ENCODE results near the gene ANKRD23. TPM values are rescaled to one million over a fixed set of nuclear protein-coding genes. Genes with fewer than 3 reads are reported as not detected.

The ANKRD23 gene
- total RNA-seq, 1 experiment from 2014 or later = 1.1 TPM

DNA sequence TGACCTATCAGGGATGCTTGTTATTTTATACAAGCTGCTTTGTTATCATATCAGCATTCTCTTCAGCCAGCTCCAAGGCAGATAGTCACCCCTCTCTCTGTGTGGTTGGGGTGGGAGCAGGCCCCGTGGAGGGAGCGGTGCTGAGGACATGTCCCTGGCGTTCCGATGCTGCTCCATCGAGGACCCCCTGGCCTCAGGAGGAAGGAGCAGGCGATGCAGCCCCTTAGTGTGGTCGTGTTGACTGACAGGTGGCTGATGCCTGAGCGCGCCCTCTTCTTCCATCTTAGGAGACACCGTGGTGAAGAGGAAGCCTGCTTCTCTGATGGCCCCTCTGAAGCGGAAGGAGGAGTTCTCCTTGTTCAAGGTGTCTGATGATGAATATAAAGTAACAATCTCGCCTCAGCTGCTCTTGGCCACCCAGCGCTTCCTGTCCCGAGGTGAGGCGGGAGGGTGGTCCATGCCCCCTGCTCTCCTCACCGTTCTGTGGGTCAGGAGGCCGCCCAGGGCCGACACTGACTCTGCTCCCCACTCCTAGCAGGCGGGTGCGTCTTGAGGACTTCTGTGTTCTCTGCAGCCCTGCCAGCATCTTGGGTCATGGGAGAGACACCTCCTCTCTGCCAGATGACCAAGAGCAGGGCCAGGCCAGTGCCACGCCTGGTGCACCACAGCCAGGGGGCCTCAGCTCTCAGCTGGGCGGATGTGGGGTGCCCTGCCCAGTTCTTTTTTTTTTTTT, 17.1 kb downstream of the ANKRD23 start:
- H3K36me3 ChIP-seq = 0 out of 2 replicates have a peak, but pooled peaks cover 10% of the 10 kb centered on the region
- no peak for DNase-seq
- no peaks in the 10 kb centered on the region for H3K27me3 ChIP-seq
- no peak overlapping the region for H3K27ac ChIP-seq
- no peaks in the 10 kb centered on the region for H3K9me3 ChIP-seq (replicated peaks)
- no peak overlapping the region for H3K4me3 ChIP-seq
- H3K4me1 ChIP-seq = no peaks in the 10 kb centered on the region

DNA sequence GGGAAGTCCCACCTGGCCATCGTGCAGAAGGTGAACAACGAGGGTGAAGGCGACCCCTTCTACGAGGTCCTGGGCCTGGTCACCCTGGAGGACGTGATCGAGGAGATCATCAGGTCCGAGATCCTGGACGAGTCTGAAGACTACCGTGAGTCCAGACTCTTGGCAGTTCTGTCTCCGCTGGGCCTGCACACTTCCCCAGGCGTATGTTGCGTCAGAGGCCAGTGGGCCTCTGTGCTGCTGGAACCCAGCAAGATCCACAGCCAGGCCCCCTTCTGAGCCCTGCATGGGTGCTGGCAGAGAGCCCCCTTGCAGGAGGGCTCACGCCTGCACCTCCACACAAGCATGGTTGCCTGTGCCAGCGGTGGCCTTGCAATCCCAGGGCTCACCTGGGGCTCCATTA, 18.8 kb downstream of the ANKRD23 start:
- H3K27ac ChIP-seq = no peak overlapping the region
- H3K36me3 ChIP-seq = 0 out of 2 replicates have a peak, but pooled peaks cover 10% of the 10 kb centered on the region
- no peak for DNase-seq
- no peak overlapping the region for H3K4me3 ChIP-seq
- H3K4me1 ChIP-seq = no peaks in the 10 kb centered on the region
- no peaks in the 10 kb centered on the region for H3K27me3 ChIP-seq
- no peaks in the 10 kb centered on the region for H3K9me3 ChIP-seq (replicated peaks)

DNA sequence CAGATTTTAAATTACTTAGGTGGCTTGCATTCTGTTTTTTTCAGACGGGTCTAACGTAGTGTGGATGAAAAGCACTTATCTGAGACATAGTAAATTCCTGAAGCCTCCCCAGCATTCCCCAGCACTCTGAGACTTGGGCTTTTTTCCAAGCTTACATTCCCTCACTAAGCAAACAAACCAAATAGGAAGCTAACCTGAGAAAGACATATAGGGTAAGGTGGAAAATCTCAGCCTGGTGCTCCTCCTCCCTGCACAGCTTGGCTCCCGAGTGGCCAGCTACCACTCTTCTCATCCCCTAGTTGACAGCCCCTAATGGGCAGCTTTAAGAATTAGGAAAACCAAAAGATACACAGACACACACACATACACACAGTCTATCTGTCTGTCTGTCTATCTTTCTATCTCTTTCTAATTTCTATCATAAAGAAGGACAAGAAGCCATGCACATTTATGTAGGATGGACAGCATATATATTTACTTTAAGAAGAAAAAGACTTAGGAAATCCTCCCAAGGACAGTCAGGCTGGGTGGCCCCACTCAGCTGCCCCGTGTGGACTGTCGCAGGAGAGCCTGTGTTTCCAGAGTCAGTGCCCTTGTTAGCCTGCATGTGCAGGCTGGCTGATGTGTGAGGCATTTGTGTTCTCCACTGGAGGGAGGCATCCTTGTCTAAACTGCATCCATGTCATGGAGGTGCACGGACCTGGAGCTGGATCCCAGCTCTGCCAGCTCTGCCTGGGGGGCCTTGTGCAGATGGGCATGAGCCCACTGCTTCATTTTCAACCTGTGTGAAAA, 19.5 kb downstream of the ANKRD23 start:
- H3K27ac ChIP-seq = no peak overlapping the region
- no peak overlapping the region for H3K4me3 ChIP-seq
- 0 out of 2 replicates have a peak, but pooled peaks cover 10% of the 10 kb centered on the region for H3K36me3 ChIP-seq
- no peak for DNase-seq
- H3K27me3 ChIP-seq = no peaks in the 10 kb centered on the region
- H3K4me1 ChIP-seq = no peaks in the 10 kb centered on the region
- no peaks in the 10 kb centered on the region for H3K9me3 ChIP-seq (replicated peaks)

DNA sequence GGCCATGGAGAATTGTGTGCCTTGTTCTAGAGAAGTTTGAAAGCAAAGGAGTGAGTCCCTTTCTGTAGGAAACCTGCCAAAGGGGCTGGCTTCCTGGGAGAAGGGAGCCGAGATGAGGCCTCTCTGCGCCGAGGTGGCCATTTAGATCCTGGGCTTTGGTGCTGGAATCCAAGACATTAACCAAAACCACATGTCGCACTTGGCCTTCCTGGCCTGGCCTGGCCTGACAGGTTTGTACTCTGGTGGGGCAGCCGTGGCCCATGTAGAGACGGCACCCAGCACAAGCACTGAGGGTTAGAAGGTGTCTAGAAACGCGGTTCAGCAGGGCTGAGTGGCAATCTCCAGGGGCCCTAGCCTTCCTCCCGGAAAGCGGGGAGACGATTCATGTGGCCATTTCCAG, 20.6 kb downstream of the ANKRD23 start:
- H3K36me3 ChIP-seq = 0 out of 2 replicates have a peak, but pooled peaks cover 6% of the 10 kb centered on the region

DNA sequence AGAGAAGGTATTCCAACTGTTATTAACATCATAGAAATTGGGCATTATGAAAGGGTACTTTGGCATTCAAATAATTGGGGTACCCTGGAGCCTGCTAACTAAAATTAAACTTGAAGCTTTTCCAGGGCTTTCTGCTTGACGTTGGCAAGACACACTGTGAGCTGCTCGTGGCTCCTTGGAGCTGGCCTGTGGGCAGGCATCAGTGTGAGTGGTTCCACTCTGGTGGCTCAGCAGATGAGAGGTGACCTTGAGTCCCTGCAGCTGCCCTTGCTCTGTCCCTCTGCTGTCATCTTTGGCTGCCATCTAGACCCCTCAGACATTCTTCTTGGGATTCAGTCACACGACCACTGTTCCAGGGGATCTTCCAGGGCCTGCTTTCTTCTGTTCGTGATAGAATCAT, 21.0 kb downstream of the ANKRD23 start:
- no peak for DNase-seq
- Histone ChIP-seq H3K4me3 (no peak overlapping the region), H3K27me3 (no peaks in the 10 kb centered on the region), H3K4me1 (peaks cover 1% of the 10 kb centered on the region; the same call in 1 of the 2 replicates), H3K27ac (no peak overlapping the region), H3K36me3 (0 out of 2 replicates have a peak, but pooled peaks cover 2% of the 10 kb centered on the region), H3K9me3 (replicated peaks) (no peaks in the 10 kb centered on the region)

More for the DNA sequence above, 20.6 kb downstream of the ANKRD23 start:
- no peaks in the 10 kb centered on the region for H3K9me3 ChIP-seq (replicated peaks)
- no peak overlapping the region for H3K27ac ChIP-seq
- H3K4me3 ChIP-seq = no peak overlapping the region
- H3K27me3 ChIP-seq = no peaks in the 10 kb centered on the region
- DNase-seq = no peak
- no peaks in the 10 kb centered on the region for H3K4me1 ChIP-seq

DNA sequence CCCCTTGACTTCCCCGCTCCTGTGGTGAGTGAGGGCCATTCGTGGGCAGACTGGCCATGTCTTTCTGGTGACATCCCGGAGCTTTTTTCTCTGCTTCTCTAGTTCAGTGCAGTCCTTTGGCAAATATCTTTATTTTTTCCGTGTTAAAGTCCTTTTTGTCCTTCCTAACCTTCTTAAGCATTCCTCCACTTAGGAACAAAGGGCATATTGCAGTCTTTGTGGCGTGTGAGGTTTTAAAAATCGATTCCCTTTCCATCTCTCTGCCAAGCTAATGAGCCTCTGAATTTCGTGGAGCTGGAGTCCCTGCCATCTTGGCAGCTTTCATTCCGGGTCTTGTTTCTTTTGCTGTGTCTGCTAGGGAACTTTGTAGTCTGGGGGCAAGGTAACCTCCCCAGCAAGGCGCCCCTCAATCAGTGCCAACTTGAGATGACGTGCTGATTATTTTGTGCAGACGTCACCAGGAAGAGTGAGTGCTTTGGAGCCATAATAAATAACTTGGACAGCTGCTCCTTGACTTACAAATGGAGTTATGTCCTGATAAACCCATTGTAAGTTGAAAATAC, 22.6 kb downstream of the ANKRD23 start:
- H3K27ac ChIP-seq = no peak overlapping the region
- peaks cover 4% of the 10 kb centered on the region; the same call in 1 of the 2 replicates for H3K4me1 ChIP-seq
- H3K9me3 ChIP-seq (replicated peaks) = no peaks in the 10 kb centered on the region
- no peak overlapping the region for H3K4me3 ChIP-seq
- no peaks in the 10 kb centered on the region for H3K36me3 ChIP-seq
- no peak for DNase-seq
- H3K27me3 ChIP-seq = no peaks in the 10 kb centered on the region

DNA sequence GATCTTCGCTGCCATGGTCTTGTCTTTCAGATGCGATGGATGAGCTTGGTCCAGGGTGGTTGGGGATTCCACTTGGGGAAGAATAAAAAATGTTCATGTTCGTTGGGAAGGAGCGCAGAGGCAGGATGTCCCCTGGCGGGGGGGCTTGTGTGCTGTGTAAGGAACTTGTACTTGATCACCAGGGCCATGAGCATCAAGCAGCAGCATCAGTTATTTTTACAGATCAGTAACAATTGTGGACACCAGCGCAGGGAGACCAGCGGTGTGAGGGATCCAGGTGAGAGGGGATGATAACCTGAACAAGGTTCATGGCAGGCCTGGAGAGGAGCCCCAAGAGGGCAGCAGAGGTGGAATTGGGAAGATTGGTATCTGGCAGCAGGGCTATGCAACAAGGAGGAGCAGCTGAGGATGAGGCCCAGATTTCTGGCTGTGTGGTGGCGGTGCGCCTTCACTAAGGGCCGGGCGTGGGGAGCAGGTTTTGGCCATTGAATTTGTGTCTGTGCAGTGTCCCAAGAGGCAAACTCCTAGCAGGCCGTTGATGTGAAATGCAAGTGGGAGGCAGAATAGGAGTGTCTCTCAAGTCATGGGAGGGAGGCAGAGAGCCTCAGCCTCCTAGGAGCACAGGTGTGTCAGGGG, 23.8 kb downstream of the ANKRD23 start:
- peaks cover 5% of the 10 kb centered on the region; the same call in 1 of the 2 replicates for H3K4me1 ChIP-seq
- H3K4me3 ChIP-seq = no peak overlapping the region

DNA sequence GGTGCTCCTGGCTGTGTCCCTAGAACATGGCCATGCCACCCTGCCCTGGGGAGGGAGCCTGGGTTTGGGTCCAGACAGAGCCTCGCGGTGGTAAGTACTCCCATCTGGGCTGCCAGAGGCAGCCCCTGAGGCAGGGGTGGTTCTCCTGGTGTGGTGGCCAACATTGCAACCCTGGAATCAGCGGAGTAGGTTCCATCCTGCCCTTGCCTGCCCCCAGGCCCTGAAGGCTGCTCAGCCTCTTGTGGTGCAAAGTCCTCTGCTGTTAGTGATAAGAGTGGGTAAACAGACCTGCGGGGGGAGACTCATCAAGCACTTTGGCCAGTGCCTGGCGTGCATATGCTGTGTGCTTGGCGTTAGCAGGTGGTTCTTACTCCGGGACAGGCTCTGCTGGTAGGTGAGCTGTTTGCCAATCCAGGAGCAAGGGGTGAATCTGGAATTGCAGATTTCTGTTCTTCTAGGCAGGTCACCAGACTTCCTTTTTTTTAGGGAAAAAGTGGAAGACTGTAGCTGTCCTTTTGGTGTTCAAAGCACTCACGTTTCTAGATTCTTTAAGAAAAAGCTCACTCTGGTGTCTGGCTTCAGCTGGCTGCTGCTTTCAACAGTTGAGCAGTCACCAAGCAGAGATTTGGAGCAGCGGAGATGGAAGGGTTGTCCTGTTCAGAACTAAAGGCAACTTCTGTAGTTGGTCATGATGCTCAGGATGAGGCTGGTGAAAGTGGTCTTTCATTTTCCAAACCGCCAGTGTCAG, 24.5 kb downstream of the ANKRD23 start:
- no peak for DNase-seq
- Histone ChIP-seq H3K4me1 (peaks cover 7% of the 10 kb centered on the region; the same call in 1 of the 2 replicates), H3K27me3 (no peaks in the 10 kb centered on the region), H3K4me3 (no peak overlapping the region), H3K9me3 (replicated peaks) (no peaks in the 10 kb centered on the region), H3K27ac (no peak overlapping the region), H3K36me3 (no peaks in the 10 kb centered on the region)

More for the DNA sequence above, 23.8 kb downstream of the ANKRD23 start:
- no peak for DNase-seq
- Histone ChIP-seq H3K9me3 (replicated peaks) (no peaks in the 10 kb centered on the region), H3K27me3 (no peaks in the 10 kb centered on the region), H3K36me3 (no peaks in the 10 kb centered on the region), H3K27ac (no peak overlapping the region)

DNA sequence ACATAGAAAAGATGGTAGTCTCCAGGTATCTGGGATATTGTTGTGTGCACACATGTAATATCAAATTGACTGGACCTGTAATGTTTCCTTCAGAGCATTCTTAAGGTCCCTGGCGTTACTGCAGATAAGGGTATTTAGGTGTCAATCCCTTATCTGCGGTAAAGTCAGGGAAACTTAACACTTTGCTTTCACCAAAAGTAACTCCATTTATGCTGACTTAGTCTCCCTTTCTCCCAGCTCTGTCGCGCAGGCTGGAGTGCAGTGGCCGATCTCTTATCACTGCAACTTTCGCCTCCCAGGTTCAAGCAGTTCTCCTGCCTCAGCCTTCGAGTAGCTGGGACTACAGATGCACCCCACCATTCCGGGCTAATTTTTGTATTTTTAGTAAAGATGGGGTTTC, 25.9 kb downstream of the ANKRD23 start:
- H3K36me3 ChIP-seq = no peaks in the 10 kb centered on the region

DNA sequence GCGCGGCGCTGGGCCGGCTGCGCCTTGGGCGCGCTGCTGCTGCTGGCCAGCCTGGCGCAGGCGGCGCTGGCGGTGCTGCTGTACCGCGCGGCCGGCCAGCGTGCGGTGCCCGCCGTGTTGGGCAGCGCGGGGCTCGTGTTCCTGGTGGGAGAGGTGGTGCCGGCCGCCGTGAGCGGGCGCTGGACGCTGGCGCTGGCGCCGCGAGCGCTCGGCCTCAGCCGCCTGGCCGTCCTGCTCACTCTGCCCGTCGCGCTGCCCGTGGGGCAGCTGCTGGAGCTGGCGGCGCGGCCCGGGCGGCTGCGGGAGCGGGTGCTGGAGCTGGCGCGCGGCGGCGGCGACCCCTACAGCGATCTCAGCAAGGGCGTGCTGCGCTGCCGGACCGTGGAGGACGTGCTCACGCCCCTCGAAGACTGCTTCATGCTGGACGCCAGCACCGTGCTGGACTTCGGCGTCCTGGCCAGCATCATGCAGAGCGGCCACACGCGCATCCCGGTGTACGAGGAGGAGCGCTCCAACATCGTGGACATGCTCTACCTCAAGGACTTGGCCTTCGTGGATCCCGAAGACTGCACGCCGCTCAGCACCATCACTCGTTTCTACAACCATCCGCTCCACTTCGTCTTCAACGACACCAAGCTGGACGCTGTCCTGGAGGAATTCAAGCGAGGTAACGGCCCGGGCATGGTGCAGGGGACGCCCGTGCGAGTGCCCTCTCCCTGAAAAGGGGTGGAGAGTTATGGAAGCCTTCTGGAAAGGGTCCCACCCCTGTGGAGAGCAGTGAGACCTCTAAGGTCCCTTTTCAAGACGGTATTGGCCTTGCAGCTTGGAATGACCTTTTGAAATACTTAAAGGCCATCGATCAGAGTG, 26.8 kb downstream of the ANKRD23 start:
- DNase-seq = peak; percentile 43 to 44
- no peaks in the 10 kb centered on the region for H3K36me3 ChIP-seq
- no peak overlapping the region for H3K27ac ChIP-seq
- no peaks in the 10 kb centered on the region for H3K9me3 ChIP-seq (replicated peaks)
- peaks cover 7% of the 10 kb centered on the region; the same call in 1 of the 2 replicates for H3K4me1 ChIP-seq
- H3K27me3 ChIP-seq = no peaks in the 10 kb centered on the region
- H3K4me3 ChIP-seq = peak overlapping the region; percentile 89

More for the DNA sequence above, 25.9 kb downstream of the ANKRD23 start:
- Histone ChIP-seq H3K4me1 (peaks cover 7% of the 10 kb centered on the region; the same call in 1 of the 2 replicates), H3K9me3 (replicated peaks) (no peaks in the 10 kb centered on the region), H3K27ac (no peak overlapping the region), H3K27me3 (no peaks in the 10 kb centered on the region), H3K4me3 (no peak overlapping the region)
- no peak for DNase-seq

DNA sequence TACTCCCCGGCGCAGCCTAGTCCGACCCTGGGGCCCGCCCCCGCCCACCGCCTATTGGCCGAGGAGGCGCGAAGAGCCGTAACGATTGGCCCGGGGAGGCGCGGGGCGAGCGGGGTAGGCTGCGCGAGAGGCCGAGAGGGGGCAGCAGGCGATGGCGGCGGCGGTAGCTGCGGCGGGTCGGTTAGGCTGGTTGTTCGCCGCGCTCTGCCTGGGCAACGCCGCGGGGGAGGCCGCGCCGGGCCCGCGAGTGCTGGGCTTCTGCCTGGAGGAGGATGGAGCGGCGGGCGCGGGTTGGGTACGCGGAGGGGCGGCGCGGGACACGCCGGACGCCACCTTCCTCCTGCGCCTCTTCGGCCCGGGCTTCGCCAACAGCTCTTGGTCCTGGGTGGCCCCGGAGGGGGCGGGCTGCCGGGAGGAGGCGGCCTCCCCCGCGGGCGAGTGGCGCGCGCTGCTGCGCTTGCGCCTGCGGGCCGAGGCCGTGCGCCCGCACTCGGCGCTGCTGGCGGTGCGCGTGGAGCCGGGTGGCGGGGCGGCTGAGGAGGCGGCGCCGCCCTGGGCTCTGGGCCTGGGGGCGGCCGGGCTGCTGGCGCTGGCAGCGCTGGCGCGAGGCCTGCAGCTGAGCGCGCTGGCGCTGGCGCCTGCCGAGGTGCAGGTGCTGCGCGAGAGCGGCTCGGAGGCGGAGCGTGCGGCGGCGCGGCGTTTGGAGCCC, 27.5 kb downstream of the ANKRD23 start, which contains the start of gene CNNM3:
Gene CNNM3 (plus strand): TSS at position 142 of the 709 bp plus-strand sequence. CDS start 10 bp downstream, at position 152.
- H3K4me3 ChIP-seq = peak within 1 kb of the TSS; percentile 89
- H3K27ac ChIP-seq = no peak within 1 kb of the TSS
- H3K36me3 ChIP-seq = no peaks in the 10 kb centered on the region
- H3K9me3 ChIP-seq (replicated peaks) = no peaks in the 10 kb centered on the region
- DNase-seq = peak; percentile 94
- no peaks in the 10 kb centered on the region for H3K27me3 ChIP-seq
- peaks cover 12% of the 10 kb centered on the region for H3K4me1 ChIP-seq

DNA sequence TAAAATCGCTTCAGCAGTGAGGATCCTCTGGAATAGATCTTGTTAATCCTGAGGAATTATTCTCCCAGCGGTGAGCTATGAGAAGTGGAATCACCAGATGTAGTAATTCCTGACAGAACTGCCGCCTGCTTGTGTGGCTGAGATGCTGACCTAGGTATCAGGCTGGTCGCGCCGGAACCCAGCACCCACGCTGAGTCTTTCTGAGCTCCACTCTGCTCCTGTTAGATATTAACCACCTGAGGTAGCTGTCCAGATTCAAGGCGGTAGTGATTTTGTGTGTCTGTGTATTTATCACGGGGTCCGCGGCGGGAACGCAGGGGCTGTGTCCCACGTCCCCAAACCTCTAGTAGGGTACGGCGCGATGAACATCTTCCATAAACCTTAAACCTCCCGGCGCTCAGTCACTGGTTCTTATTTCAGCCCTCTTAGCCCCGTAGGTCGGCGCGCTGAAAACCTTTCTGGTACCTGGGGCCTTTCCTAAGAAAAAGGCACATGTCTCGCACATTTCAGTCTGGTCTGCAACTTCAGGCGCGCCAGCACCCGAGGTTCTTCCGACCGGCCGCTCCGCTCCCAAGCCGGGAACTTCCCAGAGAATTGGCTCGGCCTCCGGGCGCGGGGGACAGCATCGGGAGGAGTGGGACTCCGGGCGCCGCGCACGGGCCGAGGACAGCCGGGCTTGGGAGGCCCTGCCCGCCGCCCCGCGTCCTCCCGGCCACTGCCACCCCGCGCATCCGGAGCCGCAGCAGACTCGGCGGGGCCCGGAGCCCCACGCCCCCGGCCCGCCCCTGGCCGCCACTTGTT, 28.3 kb downstream of the ANKRD23 start:
- Histone ChIP-seq H3K27ac (no peak overlapping the region), H3K36me3 (no peaks in the 10 kb centered on the region), H3K4me1 (peaks cover 12% of the 10 kb centered on the region), H3K27me3 (no peaks in the 10 kb centered on the region), H3K9me3 (replicated peaks) (no peaks in the 10 kb centered on the region), H3K4me3 (peak overlapping the region; percentile 89)
- DNase-seq = peak in 1 of 2 experiments; percentile 37
